ENCODE measurements around the gene DIPK1C. TPM values are rescaled to one million over a fixed set of nuclear protein-coding genes. Genes with fewer than 3 reads are reported as not detected.
"Not testable (repeated sequence)": the region's sequence is repeated elsewhere in the genome, so short reads cannot be mapped to it uniquely, and the experiment has no call there.

DIPK1C gene
- total RNA-seq (2014; rRNA removed; shearing (Covaris generic)), result 1.6 TPM in 1 of 2 replicates, not detected in the other

DNA sequence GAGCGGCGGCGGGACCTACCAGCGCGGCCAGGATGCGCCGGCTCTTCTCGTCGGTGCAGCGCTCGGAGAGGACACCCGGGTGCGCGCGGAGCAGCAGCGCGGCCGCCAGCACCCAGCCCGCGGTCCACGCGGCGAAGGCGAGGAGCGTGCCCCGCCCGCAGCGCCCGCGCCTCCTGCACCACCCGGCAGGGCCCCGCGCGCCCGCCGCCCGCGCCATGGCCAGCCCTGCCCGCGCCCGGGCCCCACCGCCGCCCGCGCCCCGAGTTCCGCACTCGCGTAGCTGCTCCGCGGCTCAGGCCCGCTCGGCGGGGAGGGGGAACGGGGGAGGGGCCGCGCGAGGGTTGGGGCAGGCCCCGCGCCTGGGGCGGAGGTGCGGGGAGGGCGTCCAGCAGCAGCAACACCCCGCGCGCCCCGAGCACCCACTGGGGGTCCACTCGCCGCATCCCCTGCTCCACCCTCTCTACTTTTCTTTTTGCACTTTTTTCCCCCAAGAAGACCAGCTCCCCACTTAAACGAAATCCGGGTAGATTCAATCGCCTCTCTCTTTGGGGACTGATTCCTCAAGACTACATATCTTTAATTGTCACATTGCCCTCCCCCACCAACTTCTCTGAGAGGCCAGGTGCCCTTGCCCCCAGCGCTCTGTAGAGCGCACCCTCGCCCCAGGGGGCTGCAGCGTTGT lies at the start of gene DIPK1C:
TSS of gene DIPK1C (minus strand) at position 266 of the 682 bp plus-strand sequence. CDS start at position 217, 49 bp downstream.
- DNase-seq (ENCODE audit: low spot score), result no peak

DNA sequence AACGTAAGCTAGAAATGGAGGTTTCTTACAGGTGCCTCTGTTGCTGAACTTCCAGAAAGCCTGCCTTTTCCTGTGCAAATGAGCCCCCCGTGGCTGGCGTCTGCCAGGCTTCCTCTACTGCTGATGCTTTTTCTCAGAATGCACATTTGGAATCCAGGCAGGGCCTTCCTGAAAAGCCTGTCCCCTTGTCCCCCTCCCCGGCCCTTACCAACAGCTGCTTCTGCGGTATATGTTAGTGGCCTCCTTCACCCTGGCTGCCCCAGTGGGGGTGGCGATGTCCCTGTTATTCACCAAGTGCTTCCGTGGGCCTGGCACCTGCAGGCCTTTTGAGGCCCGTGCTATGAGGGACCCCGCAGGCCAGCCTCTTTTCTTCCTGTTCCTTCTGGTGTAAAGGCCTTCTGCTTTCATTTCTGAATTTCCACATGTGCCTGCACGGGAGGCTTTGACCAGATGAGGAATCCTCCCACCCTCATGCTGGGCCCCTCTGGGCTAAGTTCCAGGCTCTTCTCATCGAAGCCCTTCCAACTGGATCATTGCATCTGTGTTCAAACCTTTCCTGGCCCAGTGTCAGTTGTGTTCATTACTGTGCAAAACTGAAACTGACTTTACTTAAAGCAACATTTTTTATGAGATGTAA lies 49.5 kb upstream of the DIPK1C start:
- DNase-seq (ENCODE audit: low spot score), result no peak

DNA sequence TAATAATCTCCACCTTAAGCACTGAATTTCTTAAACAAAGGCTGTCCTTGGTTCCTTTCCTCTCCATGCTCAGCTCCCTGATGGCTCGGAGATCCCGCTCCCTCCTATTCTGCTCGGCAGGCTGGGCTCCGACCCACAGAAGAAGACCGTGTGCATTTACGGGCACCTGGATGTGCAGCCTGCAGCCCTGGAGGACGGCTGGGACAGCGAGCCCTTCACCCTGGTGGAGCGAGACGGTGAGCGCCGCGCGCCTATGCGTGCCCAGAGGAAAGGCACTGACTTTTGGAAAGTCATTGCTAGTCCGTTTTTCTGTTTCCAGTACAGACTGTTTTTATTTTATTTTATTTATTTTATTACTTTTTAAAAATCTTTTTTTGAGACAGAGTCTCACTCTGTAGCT lies 48.7 kb upstream of the DIPK1C start:
- DNase-seq (ENCODE audit: low spot score), result no peak

DNA sequence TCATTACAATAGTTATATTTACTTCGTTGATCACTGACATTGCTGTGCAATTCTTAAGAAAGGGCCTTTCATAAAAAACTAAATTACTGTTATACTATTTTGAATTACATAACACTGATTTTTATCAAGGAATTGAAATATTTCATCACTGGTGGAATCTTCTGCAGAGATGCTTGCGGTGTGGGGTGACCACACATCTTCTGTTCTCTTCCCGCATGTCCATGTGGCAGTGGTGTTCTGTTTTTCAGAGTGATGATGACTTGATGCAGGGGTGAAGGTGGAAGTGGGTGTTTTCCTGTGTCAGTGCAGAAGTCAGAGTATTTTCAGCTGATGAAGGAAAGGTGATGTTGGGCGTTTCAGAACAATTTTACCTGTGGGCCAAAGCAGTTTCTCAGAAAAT lies 46.0 kb upstream of the DIPK1C start:
- DNase-seq (ENCODE audit: low spot score), result no peak

DNA sequence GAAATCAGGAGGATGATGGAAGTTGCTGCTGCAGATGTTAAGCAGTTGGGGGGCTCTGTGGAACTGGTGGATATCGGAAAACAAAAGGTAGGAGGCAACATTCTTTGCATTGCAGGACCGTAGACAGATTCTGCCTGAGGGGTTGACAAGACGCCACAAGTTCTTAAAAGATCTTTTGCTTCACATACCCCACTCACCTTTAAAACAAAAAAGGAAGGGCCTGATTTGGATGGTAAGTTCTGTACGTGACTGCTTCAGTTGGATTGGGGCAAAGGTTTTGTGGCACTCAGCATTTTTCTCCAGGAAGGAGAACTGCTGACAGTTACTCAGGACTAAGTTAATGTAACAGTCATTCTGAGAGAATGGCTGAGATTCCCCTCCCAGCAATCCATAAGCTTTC lies 44.3 kb upstream of the DIPK1C start:
- DNase-seq (ENCODE audit: low spot score), result no peak

DNA sequence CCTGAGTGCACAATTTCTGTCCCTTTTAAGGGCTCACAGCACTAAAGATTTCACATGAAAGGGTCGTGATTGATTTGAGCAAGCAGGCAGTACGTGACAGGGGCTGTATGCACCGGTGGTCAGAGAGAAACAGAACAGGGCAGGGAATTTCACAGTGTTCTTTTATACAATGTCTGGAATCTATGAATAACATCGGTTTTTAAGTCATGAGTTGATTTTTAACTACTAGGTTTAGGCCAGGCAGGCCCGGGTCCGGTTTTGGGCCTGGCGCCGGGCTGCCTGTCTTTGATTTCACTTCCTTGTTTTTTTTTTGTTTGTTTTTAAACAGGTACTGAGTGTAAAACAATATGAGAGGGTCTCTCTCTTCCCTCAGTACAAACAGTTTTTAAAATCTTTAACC lies 43.7 kb upstream of the DIPK1C start:
- not testable (repeated sequence) for DNase-seq (ENCODE audit: low spot score)

DNA sequence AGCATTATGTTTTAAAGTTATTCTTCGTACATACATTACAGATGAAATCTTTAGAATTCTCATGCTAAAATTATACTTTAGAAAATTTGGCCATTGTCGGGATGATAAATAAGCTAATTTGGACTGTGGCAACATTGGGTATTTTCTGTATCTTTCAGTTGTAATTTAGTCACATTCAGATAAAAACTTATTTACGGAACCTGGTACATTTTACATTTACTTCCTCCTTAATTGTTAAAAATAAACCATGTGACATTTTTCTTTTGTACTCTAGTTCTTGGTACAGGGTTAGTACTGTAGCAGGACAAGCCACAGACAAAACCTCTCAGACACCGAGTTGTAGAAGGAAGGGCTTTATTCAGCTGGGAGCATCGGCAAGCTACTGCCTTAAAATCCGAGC lies 43.3 kb upstream of the DIPK1C start:
- no peak for DNase-seq (ENCODE audit: low spot score)

DNA sequence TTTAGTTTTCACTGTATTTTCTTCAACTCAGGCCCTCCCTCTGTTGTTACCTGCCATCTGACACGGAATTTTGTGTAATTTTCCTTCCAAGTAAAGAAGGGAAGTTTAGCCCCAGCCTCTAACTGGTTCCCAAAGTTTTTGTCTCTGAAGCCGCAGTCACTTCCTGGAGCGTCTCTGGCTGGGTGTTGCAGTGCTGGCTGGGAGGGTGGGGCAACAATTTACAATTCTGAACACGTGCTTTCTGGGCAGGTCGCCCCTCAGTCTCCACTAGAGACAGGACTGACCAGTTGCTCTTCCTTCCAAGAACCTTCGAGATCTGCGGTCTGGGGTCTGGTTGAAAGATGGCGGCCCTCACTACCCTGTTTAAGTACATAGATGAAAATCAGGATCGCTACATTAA lies 42.5 kb upstream of the DIPK1C start:
- peak; percentile 37 for DNase-seq (ENCODE audit: low spot score)

DNA sequence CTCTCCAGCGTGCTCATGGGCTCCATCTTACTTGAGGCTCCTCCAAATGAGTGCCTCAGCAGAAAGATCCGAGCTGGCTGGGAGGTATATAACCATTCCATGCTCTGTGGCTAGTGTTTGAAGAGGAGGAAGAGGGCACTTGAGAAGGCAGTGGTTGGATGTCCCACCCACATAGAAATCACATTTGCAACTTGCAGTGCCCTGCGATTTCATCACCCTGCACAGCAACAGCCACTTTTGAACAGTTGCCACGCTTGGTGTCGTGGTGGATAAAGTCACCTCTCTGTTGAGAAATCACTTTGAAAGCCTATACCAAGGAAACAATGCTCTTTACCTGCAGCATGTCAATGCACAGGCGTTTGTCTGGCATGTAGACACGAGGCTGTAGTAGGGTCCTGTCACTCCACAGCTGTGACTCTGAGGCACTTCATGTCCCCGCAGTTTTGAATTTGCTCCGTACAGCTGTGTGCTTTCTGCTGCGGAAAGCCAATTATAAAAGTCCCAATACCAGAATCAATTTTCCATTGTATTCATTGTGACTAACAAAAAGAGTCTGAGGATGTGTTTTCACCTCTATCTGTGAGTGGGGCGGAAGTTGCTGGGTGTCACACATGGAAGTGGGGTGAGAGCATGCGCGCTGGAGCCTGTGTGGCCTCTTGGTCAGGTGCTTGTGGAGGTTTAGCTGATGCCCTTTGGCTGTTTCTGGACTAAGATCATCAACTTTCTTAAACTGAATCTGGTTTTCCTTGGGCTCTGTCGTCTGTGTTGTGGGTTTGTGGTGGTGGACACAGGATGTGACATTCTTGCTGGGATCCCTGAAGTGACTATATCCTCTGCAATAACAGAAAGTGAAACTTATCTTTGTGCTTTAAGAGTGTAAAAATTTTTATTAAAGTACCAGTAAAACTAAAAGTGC lies 41.9 kb upstream of the DIPK1C start:
- peak; percentile 63 for DNase-seq (ENCODE audit: low spot score)

DNA sequence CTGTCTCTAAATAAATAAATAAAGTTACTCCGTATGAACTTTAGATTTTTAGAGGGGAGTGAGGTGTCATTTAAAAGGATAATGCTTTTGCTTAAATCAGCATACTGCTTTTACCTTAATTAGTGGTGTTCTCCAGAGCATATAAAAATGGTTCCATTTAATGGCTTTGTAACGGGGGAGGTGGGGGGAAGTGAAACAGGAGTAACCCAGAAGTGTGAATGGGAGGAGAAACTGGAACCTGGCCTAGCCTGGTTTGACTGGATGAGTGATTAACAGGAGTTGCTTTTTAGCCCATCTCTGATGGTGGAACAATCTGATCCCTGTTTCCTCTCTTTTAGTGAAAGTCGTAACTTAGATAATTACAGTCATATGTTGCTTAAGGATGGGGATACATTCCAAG lies 40.7 kb upstream of the DIPK1C start:
- no peak for DNase-seq (ENCODE audit: low spot score)

DNA sequence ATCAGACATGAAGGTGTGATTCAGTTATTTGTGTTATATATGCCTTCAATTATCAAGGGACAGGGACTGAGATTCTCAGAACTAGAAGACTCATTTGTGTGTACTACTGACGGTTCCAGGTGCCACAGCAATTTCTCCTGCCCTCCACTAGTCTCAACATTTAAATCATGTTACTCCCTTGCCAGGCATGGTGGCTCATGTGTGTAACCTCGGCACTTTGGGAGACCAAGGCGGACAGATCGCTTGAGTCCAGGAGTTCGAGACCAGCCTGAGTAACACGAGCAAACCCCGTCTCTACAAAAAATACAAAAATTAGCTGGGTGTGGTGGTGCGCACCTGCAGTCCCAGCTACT lies 40.2 kb upstream of the DIPK1C start:
- DNase-seq (ENCODE audit: low spot score), result no peak

DNA sequence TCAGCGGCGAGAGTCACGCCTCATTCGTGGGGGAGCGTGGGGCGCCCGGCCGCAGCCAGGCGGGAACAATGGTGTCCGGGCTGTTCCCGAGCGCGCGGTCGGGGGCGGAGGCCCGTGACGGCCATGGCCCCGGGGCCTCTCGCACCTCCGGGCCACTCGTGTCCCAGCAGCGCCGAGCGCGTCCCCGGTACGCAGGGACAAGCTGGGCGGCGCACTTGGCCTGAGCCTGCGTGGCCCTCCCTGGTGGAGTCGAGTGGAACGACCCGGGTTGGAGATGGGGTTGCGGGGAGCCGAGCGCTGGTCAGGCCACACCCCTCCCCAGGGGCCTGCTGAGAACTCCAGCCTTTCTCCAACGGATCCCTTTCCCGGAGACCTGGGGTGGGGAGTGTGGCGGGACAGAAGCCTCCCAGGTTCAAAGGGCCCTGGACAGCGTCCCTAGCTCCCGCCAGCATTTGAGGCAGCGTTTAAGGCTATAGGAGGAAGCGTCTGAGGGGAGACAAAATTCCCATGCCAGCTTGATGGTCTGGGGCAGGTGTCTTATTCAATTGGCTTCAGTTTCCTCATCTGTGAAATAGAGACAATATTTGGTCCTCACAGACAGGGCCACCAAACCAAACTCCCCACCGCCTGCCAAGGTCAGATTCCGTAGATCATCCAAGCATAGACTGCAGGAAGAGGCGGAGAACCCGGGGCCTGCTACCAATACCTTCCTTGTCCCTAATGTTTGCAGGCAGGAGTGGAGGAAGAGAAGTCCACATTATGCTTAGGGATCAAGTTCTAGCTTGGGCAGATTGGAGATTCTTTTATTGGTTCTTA lies 39.6 kb upstream of the DIPK1C start:
- peak; percentile 55 for DNase-seq (ENCODE audit: low spot score)

DNA sequence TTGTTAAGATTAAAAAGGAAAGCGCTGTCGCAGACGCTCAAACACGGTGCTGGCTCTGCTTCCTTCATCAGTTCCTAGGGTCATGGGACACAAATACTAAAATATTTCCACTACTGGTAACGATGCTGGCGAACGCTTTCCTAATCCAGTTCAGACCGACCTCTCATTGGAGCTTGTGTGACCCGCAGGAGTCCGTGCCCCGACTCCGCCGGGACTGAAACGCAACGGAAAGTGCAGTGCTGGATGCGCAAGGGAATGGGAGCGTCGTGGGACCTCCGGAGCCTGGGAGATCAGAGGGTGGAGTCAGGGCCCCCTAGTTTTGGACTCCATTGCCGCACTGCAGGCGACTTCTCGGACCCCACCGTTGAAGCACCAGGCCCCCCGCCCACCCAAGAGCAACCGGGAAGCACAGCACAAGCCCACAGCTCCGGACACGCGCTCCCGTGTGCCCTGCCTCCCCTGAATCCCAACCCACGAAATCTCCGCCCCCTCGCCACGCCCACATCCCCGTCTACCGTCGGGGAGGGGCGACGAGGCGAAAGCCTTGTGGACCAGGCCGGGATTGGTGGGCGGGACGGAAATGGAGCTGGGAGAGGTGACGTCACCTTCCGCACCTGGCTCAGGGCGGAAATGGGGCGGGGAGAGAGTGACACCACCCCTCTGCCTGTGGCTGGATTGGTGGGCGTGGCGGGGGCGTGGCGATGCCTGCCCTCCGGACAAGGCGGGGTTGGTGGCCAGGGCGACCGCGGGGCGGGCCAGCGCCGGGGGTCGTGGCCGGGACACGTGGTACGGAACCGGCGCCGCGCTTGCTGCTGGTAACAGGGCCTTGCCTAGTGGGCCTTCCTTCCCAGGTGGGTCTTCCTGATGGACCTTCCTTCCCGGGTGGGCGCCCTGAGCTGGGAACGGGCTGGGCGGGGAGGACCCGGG lies 38.7 kb upstream of the DIPK1C start, which contains the start of gene CNDP2:
TSS of gene CNDP2 (plus strand) at position 783 of the 927 bp plus-strand sequence. CDS start 3,611 bp downstream, outside the sequence.
- peak; percentile 99 for DNase-seq (ENCODE audit: low spot score)

DNA sequence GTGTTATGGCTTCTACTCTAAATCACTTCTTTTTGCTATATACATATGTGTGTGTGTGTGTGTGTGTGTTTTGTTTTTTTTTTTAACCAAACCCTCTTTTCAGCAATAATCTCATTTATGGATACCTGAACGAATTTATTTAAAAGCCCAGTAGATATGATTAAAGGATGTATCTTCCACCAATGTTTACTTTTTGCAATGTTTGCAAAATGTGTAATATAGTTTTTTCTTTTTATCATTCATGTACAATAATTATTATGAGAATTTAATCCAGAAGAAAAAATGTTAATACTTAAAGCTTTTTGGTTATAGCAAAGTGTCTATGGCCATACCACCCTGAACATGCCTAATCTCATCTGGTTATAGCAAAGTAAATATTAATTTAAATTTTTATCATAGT lies 37.4 kb upstream of the DIPK1C start:
- no peak for DNase-seq (ENCODE audit: low spot score)

DNA sequence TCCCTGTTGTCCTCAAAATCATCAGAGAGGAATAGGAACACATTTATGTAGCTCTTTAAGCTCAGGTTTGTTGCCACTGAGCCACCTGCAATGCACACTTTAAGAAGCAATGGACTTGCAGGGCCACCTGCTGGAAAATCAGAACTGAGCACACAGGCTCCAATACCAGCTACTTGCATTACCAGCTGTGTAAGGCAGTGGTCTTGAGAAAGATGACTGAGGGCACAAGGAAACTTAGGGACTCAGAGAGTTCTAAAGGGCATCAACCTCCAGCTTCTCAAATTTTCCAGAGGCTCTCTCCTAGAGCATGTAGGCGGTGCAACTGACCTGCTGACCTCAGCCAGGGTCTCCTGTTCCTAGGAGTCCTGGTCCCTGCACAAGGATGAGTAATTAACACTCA lies 36.6 kb upstream of the DIPK1C start:
- peak; percentile 67 for DNase-seq (ENCODE audit: low spot score)

DNA sequence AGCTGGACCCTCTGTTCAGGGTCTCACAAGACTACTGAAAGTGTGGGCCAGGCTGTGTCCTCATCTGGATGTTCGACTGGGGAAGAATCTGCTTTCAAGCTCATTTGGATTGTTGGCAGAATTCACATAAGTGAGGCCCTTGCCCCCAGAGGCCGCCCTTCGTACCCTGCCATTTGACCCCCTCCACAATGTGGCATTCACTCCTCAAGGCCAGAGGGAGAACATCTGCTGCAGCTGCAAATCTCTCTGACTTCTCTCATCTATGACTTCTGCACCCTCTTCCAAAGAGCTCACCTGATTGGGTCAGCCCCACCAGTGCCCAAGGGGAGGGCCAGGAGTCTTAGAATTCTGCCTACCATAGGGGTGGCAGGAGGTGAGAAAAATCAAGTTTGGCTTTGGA lies 35.2 kb upstream of the DIPK1C start:
- no peak for DNase-seq (ENCODE audit: low spot score)

DNA sequence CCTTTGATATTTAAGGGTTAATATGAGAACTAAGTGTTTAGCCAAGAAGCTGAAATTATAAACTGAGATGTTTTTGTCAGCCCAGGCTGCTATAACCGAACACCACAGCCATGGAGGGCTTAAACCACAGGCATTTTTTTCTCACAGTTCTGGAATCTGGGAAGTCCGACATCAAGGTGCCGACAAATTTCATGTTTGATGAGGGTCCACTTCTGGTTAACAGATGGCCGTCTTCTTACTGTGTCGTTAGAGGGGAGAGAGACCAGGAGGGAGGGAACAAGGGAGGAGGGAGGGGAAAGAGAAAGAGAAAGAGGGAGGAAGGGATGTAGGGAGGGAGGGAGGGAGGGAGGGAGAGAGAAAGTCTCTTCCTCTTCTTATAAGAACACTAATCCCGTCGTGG lies 32.6 kb upstream of the DIPK1C start:
- DNase-seq (ENCODE audit: low spot score), result peak; percentile 65

DNA sequence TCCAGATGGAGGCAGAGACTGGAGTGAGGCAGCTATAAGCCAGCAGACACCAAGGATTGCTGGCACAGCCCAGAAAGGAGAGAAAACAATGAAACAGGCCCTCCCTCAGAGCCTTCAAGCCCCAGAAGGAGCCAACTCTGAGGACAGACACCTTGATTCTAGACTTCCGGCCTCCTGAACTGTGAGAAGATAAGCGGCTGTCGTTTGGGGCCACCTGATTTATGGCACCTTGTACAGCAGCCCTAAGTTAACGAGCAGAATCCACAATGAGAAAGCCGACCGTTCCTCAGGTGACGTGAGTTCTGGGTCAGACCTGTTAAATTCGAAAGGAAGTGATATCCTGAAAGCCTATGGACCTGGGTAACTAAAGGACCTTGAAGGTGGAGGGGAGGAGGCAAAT lies 31.8 kb upstream of the DIPK1C start:
- DNase-seq (ENCODE audit: low spot score), result no peak

DNA sequence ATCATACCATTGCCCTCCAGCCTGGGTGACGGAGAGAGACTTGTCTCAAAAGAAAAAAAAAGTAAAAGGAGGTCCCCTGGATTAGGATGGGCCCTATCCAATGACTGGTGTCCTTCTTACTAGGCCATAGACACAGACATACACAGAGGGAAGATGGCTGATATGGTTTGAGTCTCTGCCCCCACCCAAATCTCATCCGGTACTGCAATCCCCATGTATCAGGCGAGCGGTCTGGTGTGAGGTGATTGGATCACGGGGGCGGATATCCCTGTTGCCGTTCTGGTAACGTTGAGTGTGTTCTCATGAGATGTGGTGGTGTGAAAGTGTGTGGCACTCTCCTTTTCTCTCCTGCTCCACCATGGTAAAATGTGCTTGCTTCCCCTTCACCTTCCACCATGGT lies 31.2 kb upstream of the DIPK1C start:
- no peak for DNase-seq (ENCODE audit: low spot score)

DNA sequence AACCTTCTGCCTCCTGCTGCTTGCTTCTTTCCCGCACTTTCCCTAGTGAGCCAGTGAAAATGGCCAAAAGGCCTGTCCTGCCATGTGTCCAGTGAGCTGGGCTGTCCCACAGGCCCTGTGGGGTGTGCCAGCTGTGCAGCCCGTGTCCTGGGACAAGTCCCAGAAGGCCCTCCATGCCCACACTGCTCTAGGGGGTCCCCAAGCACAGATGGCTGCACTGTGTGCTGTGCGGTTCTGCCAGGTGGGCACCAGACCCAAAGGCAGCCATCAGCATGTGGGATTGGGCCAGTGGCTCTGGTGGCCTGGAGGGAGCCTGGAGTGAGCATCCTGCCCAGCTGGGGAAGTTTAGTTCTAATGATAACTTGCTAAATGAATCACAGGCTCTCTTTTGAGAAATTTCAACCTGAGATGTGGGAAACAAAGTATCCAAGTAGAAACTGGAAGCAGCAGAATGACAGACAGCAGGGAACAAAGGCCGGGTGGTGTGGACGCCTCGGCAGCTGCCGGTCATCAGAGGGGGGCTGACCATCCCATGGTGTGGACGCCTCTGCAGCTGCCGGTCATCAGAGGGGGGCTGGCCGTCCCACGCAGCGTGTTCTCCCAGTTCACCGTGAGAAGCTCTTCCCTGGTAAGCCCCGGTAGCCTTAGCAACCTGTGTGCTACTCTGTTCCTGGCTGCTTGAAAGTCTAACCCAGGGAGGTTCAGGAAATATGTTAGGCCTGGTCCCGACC lies 29.2 kb upstream of the DIPK1C start:
- DNase-seq (ENCODE audit: low spot score), result no peak

All from H4 (cell line).